Trophoblast cell (in vitro differentiated cells and primary cell): ENCODE results near the gene KCNAB1.

ENCODE experiments used
- DNase-seq, 2 donors: peaks; one replicate each; pipeline ENCODE4 v3.0.0-alpha.2; 2016
- H2AFZ ChIP-seq: 2 replicates; pipeline ENCODE4 v1.6.1; 2013; ENCODE audit warnings: low read length, moderate library complexity, mild to moderate bottlenecking; ENCODE audit not compliant: insufficient read depth, poor library complexity
- H2AK5ac ChIP-seq: 2 replicates; pipeline ENCODE4 v1.6.1; 2013; ENCODE audit warnings: mild to moderate bottlenecking, low read length
- H2BK120ac ChIP-seq: 2 replicates; pipeline ENCODE4 v1.6.1; 2013; ENCODE audit warnings: low read length, mild to moderate bottlenecking, moderate library complexity; ENCODE audit not compliant: insufficient read depth, poor library complexity
- H2BK12ac ChIP-seq: 2 replicates; pipeline ENCODE4 v1.6.1; 2013; ENCODE audit warnings: mild to moderate bottlenecking, low read length, moderate library complexity
- H2BK5ac ChIP-seq: 2 replicates; pipeline ENCODE4 v1.6.1; 2013; ENCODE audit warnings: low read length, low read depth, moderate library complexity, mild to moderate bottlenecking; ENCODE audit not compliant: poor library complexity
- H3K14ac ChIP-seq: 2 replicates; pipeline ENCODE4 v1.6.1; 2013; ENCODE audit warnings: mild to moderate bottlenecking, low read length
- H3K18ac ChIP-seq: 2 replicates; pipeline ENCODE4 v1.6.1; 2013; ENCODE audit warnings: mild to moderate bottlenecking, low read length
- H3K23ac ChIP-seq: 2 replicates; pipeline ENCODE4 v1.6.1; 2013; ENCODE audit warnings: low read length
- H3K27ac ChIP-seq: 2 replicates; pipeline ENCODE4 v1.5.1; 2013; ENCODE audit warnings: low read depth, mild to moderate bottlenecking, inconsistent platforms, low read length, moderate library complexity
- H3K27me3 ChIP-seq: 2 replicates; pipeline ENCODE4 v1.6.1; 2013; ENCODE audit warnings: inconsistent platforms, mild to moderate bottlenecking, low read length, moderate library complexity; ENCODE audit not compliant: insufficient read depth
- H3K36me3 ChIP-seq, 2 experiments: 1 replicate in 1 of 2; 2 replicates in 1 of 2; pipeline ENCODE4 v1.6.1; 2013; ENCODE audit warnings: low read length in 2 of 2, mild to moderate bottlenecking in 2 of 2, moderate library complexity in 1 of 2; ENCODE audit not compliant: insufficient read depth in 2 of 2, control insufficient read depth in 1 of 2
- H3K4ac ChIP-seq: 2 replicates; pipeline ENCODE4 v1.6.1; 2013; ENCODE audit warnings: low read depth, mild to moderate bottlenecking, low read length, moderate library complexity
- H3K4me1 ChIP-seq, 2 experiments: 1 replicate in 1 of 2; 2 replicates in 1 of 2; pipeline ENCODE4 v1.6.1; 2013; ENCODE audit warnings: low read length in 2 of 2, mild to moderate bottlenecking in 2 of 2, moderate library complexity in 1 of 2; ENCODE audit not compliant: insufficient read depth in 2 of 2, control insufficient read depth in 1 of 2
- H3K4me2 ChIP-seq: 2 replicates; pipeline ENCODE4 v1.6.1; 2013; ENCODE audit warnings: inconsistent platforms, mild to moderate bottlenecking, low read length, moderate library complexity
- H3K4me3 ChIP-seq: 2 replicates; pipeline ENCODE4 v1.5.1; 2013; ENCODE audit warnings: mild to moderate bottlenecking, low read depth, low read length, inconsistent platforms
- H3K79me1 ChIP-seq: one replicate; pipeline ENCODE4 v1.6.1; 2013; ENCODE audit warnings: low read length
- H3K79me2 ChIP-seq: 2 replicates; pipeline ENCODE4 v1.6.1; 2013; ENCODE audit warnings: low read length, mild to moderate bottlenecking; ENCODE audit not compliant: control insufficient read depth, insufficient read depth, poor library complexity
- H3K9ac ChIP-seq: 2 replicates; pipeline ENCODE4 v1.6.1; 2013; ENCODE audit warnings: mild to moderate bottlenecking, low read length
- H3K9me3 ChIP-seq: 2 replicates; pipeline ENCODE4 v1.6.1; 2013; ENCODE audit warnings: low read depth, mild to moderate bottlenecking, control low read depth, inconsistent platforms, low read length; ENCODE audit not compliant: insufficient read depth
- H4K12ac ChIP-seq: 2 replicates; pipeline ENCODE4 v1.6.1; 2013; ENCODE audit warnings: low read depth, mild to moderate bottlenecking, low read length, moderate library complexity
- H4K8ac ChIP-seq: 2 replicates; pipeline ENCODE4 v1.6.1; 2013; ENCODE audit warnings: low read depth, mild to moderate bottlenecking, low read length, moderate library complexity
- H4K91ac ChIP-seq: one replicate; pipeline ENCODE4 v1.6.1; 2013; ENCODE audit warnings: low read depth, mild to moderate bottlenecking, low read length, moderate library complexity
- WGBS: extraction: QIAGEN DNeasy Blood & Tissue Kit; methylation state at CpG from one replicate; pipeline ENCODE4 v1.1.7; 2013; ENCODE audit warnings: missing lambda C conversion rate; ENCODE audit not compliant: insufficient read length, insufficient coverage; ENCODE audit errors: extremely low coverage; 5-methylcytosine and 5-hydroxymethylcytosine counted together

KCNAB1 gene

DNA sequence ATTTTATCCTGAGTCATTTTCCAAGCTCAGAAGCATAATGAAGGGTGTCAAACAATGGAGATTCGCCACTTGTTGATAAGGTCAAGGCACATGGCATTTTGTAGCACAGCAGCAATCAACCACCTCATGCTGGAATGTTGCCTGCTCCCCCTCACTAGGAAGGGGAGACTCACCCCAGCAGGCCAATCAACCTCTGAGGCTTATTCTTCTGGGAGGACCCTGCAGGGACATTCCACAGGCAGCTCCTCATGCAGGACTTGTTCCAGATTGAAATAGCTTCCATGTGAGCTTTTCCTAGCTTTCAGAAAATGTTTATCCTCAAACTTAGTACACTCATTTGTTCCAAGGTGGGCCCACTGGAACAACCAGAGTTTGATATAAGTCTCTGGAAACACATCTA lies 356.9 kb downstream of the KCNAB1 start:
- H3K18ac ChIP-seq, result no peak overlapping the region
- H4K91ac ChIP-seq, result no peak overlapping the region
- no CpG with 5 or more reads among the region's 1 CpG for WGBS
- H4K8ac ChIP-seq, result no peak overlapping the region
- H3K79me1 ChIP-seq, result no peaks in the 10 kb centered on the region
- no peak overlapping the region for H2AK5ac ChIP-seq
- DNase-seq, result no peak
- H4K12ac ChIP-seq, result no peak overlapping the region
- no peaks in the 10 kb centered on the region for H3K27me3 ChIP-seq
- no peak overlapping the region for H3K4ac ChIP-seq
- H3K36me3 ChIP-seq, result no peaks in the 10 kb centered on the region
- H3K9me3 ChIP-seq, result no peaks in the 10 kb centered on the region
- H3K9ac ChIP-seq, result no peak overlapping the region
- no peaks in the 10 kb centered on the region for H3K4me1 ChIP-seq
- H2BK120ac ChIP-seq, result no peak overlapping the region
- H2BK5ac ChIP-seq, result no peak overlapping the region
- H3K23ac ChIP-seq, result no peak overlapping the region
- no peak overlapping the region for H2BK12ac ChIP-seq
- no peak overlapping the region for H3K4me2 ChIP-seq
- no peak overlapping the region for H2AFZ ChIP-seq
- H3K27ac ChIP-seq, result no peak overlapping the region
- no peaks in the 10 kb centered on the region for H3K79me2 ChIP-seq
- H3K14ac ChIP-seq, result no peak overlapping the region
- no peak overlapping the region for H3K4me3 ChIP-seq

DNA sequence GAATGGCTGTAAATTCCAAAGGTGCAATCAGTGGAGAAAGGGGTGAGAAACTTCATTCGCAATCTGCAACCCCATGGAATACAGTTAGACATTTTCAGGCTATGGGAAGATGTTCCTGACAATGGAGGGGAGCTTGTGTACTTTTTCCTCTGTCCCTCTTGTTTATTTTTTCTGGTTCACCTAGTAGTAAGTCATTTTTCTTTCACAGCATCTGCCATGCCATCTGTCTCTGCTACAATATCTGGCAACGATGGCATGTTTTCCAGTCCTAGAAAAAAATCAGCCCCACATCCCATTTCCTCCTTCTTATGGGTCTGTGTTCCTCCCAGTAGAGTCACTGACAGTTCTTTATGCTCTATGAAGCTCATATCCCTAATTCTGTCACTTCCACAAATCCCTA lies 358.5 kb downstream of the KCNAB1 start:
- H2AK5ac ChIP-seq, result no peak overlapping the region
- H3K27me3 ChIP-seq, result no peaks in the 10 kb centered on the region
- H4K8ac ChIP-seq, result no peak overlapping the region
- no CpG with 5 or more reads among the region's 2 CpGs for WGBS
- no peaks in the 10 kb centered on the region for H3K79me2 ChIP-seq
- no peak overlapping the region for H3K23ac ChIP-seq
- H4K91ac ChIP-seq, result no peak overlapping the region
- H3K4ac ChIP-seq, result no peak overlapping the region
- H3K27ac ChIP-seq, result no peak overlapping the region
- no peak overlapping the region for H3K4me3 ChIP-seq
- H2BK120ac ChIP-seq, result no peak overlapping the region
- H3K9me3 ChIP-seq, result no peaks in the 10 kb centered on the region
- no peak overlapping the region for H4K12ac ChIP-seq
- peaks cover 0 to 3% of the 10 kb centered on the region in 2 experiments for H3K4me1 ChIP-seq
- H3K14ac ChIP-seq, result no peak overlapping the region
- H2AFZ ChIP-seq, result no peak overlapping the region
- DNase-seq, result no peak
- H3K18ac ChIP-seq, result no peak overlapping the region
- H3K79me1 ChIP-seq, result no peaks in the 10 kb centered on the region
- H3K4me2 ChIP-seq, result no peak overlapping the region
- H3K36me3 ChIP-seq, result no peaks in the 10 kb centered on the region
- H2BK12ac ChIP-seq, result no peak overlapping the region
- no peak overlapping the region for H3K9ac ChIP-seq
- no peak overlapping the region for H2BK5ac ChIP-seq

DNA sequence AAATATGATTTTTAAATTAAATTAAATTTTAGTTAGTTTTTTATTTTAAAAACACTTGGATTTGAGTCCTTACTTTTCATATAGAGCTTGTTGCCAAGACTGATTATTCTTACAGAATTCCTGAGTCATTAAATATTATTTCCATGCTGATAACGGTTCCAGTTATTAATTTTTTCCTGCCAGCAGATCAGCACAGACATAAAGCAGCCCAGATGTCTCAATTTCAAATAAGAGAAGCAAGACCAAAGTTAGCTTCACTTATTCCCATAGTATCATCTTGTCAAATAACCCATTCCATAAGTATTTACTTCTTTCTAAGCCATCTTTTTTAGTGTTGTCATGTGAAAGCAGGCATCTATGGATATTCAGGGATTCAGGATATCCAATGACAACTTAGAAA lies 359.2 kb downstream of the KCNAB1 start:
- Histone ChIP-seq H2BK5ac (no peak overlapping the region), H4K12ac (no peak overlapping the region), H3K4ac (no peak overlapping the region), H3K23ac (no peak overlapping the region), H2AFZ (no peak overlapping the region), H3K4me2 (no peak overlapping the region), H3K9ac (no peak overlapping the region), H3K36me3 (no peaks in the 10 kb centered on the region), H4K8ac (no peak overlapping the region), H3K9me3 (no peaks in the 10 kb centered on the region), H3K27me3 (no peaks in the 10 kb centered on the region), H3K14ac (no peak overlapping the region), H3K18ac (no peak overlapping the region), H3K79me2 (no peaks in the 10 kb centered on the region), H2BK120ac (no peak overlapping the region), H3K79me1 (no peaks in the 10 kb centered on the region), H2AK5ac (no peak overlapping the region), H3K4me3 (no peak overlapping the region), H2BK12ac (no peak overlapping the region), H3K4me1 (peaks cover 0 to 3% of the 10 kb centered on the region in 2 experiments), H4K91ac (no peak overlapping the region), H3K27ac (no peak overlapping the region)
- DNase-seq, result no peak
- no CpG with 5 or more reads among the region's 1 CpG for WGBS

DNA sequence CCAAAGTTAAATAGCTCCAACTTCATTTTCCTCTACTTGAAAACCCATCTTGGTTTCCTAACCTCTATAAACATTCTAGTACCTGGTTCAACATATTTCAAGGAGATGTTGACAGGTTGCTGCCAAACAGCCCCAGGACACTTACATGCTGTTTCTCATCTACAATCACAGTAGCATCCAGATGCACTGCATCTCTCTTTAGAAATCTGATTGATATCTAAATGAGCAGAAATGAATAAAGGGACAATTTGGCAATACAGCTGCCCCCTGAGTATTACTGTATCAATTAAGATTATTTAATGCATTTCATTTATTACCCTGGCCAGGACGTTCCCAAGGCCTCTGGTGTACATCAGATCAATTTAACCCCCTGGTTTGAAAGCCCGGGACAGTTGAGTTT lies 360.6 kb downstream of the KCNAB1 start:
- Histone ChIP-seq H2AFZ (no peak overlapping the region), H2BK5ac (no peak overlapping the region), H4K8ac (no peak overlapping the region), H3K9ac (no peak overlapping the region), H3K79me2 (no peaks in the 10 kb centered on the region), H3K4ac (no peak overlapping the region), H4K91ac (no peak overlapping the region), H3K79me1 (no peaks in the 10 kb centered on the region), H2BK12ac (no peak overlapping the region), H2BK120ac (no peak overlapping the region), H3K23ac (no peak overlapping the region), H2AK5ac (no peak overlapping the region), H3K18ac (no peak overlapping the region), H3K27ac (no peak overlapping the region), H3K4me3 (no peak overlapping the region), H4K12ac (no peak overlapping the region), H3K4me2 (no peak overlapping the region), H3K9me3 (no peaks in the 10 kb centered on the region), H3K27me3 (no peaks in the 10 kb centered on the region), H3K14ac (no peak overlapping the region), H3K4me1 (peaks cover 0 to 3% of the 10 kb centered on the region in 2 experiments), H3K36me3 (no peaks in the 10 kb centered on the region)
- DNase-seq, result no peak
- no CpG with 5 or more reads among the region's 2 CpGs for WGBS
